ENCODE measurements around the gene AIF1. TPM values are rescaled to one million over a fixed set of nuclear protein-coding genes. Genes with fewer than 3 reads are reported as not detected.
A peak's percentile ranks its signal among the peaks of the same experiment; 100 is the strongest.
"Not testable (repeated sequence)": the region's sequence is repeated elsewhere in the genome, so short reads cannot be mapped to it uniquely, and the experiment has no call there.

The AIF1 gene
- total RNA-seq, 6 experiments from 2014 or later = not detected

- H3K4me1 Mint-ChIP-seq (ENCODE audit: low read depth) = peaks cover 25% of the 10 kb centered on the region
- DNase-seq = peak; percentile 25
- H3K9me3 Mint-ChIP-seq = no peaks in the 10 kb centered on the region
- no peaks in the 10 kb centered on the region for H3K36me3 Mint-ChIP-seq (ENCODE audit: low read depth)
- peak; percentile 75 for TF ChIP-seq CTCF (IDR thresholded peaks at IDR 0.05)
- H3K4me3 Mint-ChIP-seq = no peak overlapping the region
- H3K27me3 Mint-ChIP-seq (ENCODE audit: insufficient read depth) = no peaks in the 10 kb centered on the region
- H3K27ac Mint-ChIP-seq = no peak overlapping the region
These were observed 29.5 kb upstream of the AIF1 start for GRCh38 chr6:31585491-31585890.

GRCh38 chr6:31586008-31586407, 29.0 kb upstream of the AIF1 start, which contains the start of gene LST1:
LST1 (plus strand) TSS chr6:31586277; CDS start chr6:31587300, 1,023 bp downstream.
- Mint-ChIP-seq H3K27ac (no peak within 1 kb of the TSS), H3K4me3 (no peak within 1 kb of the TSS), H3K36me3 (ENCODE audit: low read depth) (no peaks in the 10 kb centered on the region), H3K9me3 (no peaks in the 10 kb centered on the region), H3K27me3 (ENCODE audit: insufficient read depth) (no peaks in the 10 kb centered on the region), H3K4me1 (ENCODE audit: low read depth) (peaks cover 25% of the 10 kb centered on the region)
- DNase-seq = no peak
- no peak for TF ChIP-seq CTCF (IDR thresholded peaks at IDR 0.05)

GRCh38 chr6:31586599-31587281, 28.3 kb upstream of the AIF1 start:
- no peak for DNase-seq
- Mint-ChIP-seq H3K4me1 (ENCODE audit: low read depth) (peaks cover 18% of the 10 kb centered on the region), H3K4me3 (no peak overlapping the region), H3K9me3 (no peaks in the 10 kb centered on the region), H3K27ac (no peak overlapping the region), H3K36me3 (ENCODE audit: low read depth) (no peaks in the 10 kb centered on the region), H3K27me3 (ENCODE audit: insufficient read depth) (no peaks in the 10 kb centered on the region)
- no peak for TF ChIP-seq CTCF (IDR thresholded peaks at IDR 0.05)

GRCh38 chr6:31587791-31588777, 26.9 kb upstream of the AIF1 start:
- H3K27ac Mint-ChIP-seq = no peak overlapping the region
- H3K9me3 Mint-ChIP-seq = no peaks in the 10 kb centered on the region
- DNase-seq = no peak
- TF ChIP-seq CTCF (IDR thresholded peaks at IDR 0.05) = no peak
- peaks cover 14% of the 10 kb centered on the region for H3K4me1 Mint-ChIP-seq (ENCODE audit: low read depth)
- H3K4me3 Mint-ChIP-seq = no peak overlapping the region
- H3K36me3 Mint-ChIP-seq (ENCODE audit: low read depth) = no peaks in the 10 kb centered on the region
- H3K27me3 Mint-ChIP-seq (ENCODE audit: insufficient read depth) = no peaks in the 10 kb centered on the region

- Mint-ChIP-seq H3K4me3 (no peak overlapping the region; the same call in 1 of the 2 replicates), H3K9me3 (no peaks in the 10 kb centered on the region), H3K4me1 (ENCODE audit: low read depth) (peaks cover 14% of the 10 kb centered on the region), H3K36me3 (ENCODE audit: low read depth) (no peaks in the 10 kb centered on the region), H3K27me3 (ENCODE audit: insufficient read depth) (no peaks in the 10 kb centered on the region), H3K27ac (peak overlapping the region; percentile 6; the same call in 1 of the 2 replicates)
- no peak for TF ChIP-seq CTCF (IDR thresholded peaks at IDR 0.05)
- DNase-seq = no peak
These were observed 26.0 kb upstream of the AIF1 start for GRCh38 chr6:31588871-31589650.

- H3K27me3 Mint-ChIP-seq (ENCODE audit: insufficient read depth); H3K9me3 Mint-ChIP-seq; H3K4me3 Mint-ChIP-seq; DNase-seq; H3K27ac Mint-ChIP-seq; H3K36me3 Mint-ChIP-seq (ENCODE audit: low read depth): not testable (repeated sequence)
- peaks cover 12% of the 10 kb centered on the region for H3K4me1 Mint-ChIP-seq (ENCODE audit: low read depth)
These were observed 24.3 kb upstream of the AIF1 start for GRCh38 chr6:31590691-31591090.

Measured in HFFc6 (cell line).